NCI-H2196 (cell line): Measurements from ENCODE around the gene SNX30.
"Not testable (repeated sequence)": the region's sequence is repeated elsewhere in the genome, so short reads cannot be mapped to it uniquely, and the experiment has no call there.

ENCODE experiments used
- DNase-seq: peaks from one replicate; lab custom pipeline; 2025; ENCODE audit not compliant: unreplicated experiment; lab: John Stamatoyannopoulos, UW

SNX30 gene

GRCh38 chr9:112750016-112750763, at the start of gene SNX30:
SNX30 (plus strand) TSS chr9:112750760; CDS start chr9:112751002, 242 bp downstream.
- DNase-seq, result peak; percentile 88

GRCh38 chr9:112703304-112703703, 47.3 kb upstream of the SNX30 start:
- DNase-seq, result no peak

- peak; percentile 5 for DNase-seq
These were observed 44.7 kb upstream of the SNX30 start for GRCh38 chr9:112705768-112706427.

- DNase-seq, result peak; percentile 31
These were observed 39.4 kb upstream of the SNX30 start for GRCh38 chr9:112711050-112711689.

- DNase-seq, result no peak
These were observed 37.9 kb upstream of the SNX30 start for GRCh38 chr9:112712678-112713077.

- DNase-seq, result peak; percentile 97
These were observed 32.8 kb upstream of the SNX30 start, which contains the start of gene INIP for GRCh38 chr9:112717661-112718331. INIP (minus strand) TSS chr9:112718117; CDS start chr9:112716485, 1,632 bp downstream.

- no peak for DNase-seq
These were observed 31.3 kb upstream of the SNX30 start for GRCh38 chr9:112719241-112719691.

GRCh38 chr9:112719696-112720095, 30.9 kb upstream of the SNX30 start:
- no peak for DNase-seq

GRCh38 chr9:112720113-112720780, 30.3 kb upstream of the SNX30 start:
- DNase-seq, result no peak

GRCh38 chr9:112722749-112723148, 27.8 kb upstream of the SNX30 start:
- not testable (repeated sequence) for DNase-seq

- no peak for DNase-seq
These were observed 24.6 kb upstream of the SNX30 start for GRCh38 chr9:112725961-112726360.

- DNase-seq, result no peak
These were observed 24.1 kb upstream of the SNX30 start for GRCh38 chr9:112726428-112726827.

GRCh38 chr9:112728401-112728800, 22.2 kb upstream of the SNX30 start:
- no peak for DNase-seq

GRCh38 chr9:112731971-112732370, 18.6 kb upstream of the SNX30 start:
- no peak for DNase-seq

GRCh38 chr9:112734892-112735291, 15.7 kb upstream of the SNX30 start:
- no peak for DNase-seq

GRCh38 chr9:112743216-112743836, 7.2 kb upstream of the SNX30 start:
- DNase-seq, result no peak

GRCh38 chr9:112744177-112744576, 6.4 kb upstream of the SNX30 start:
- DNase-seq, result no peak

GRCh38 chr9:112747094-112747493, 3.5 kb upstream of the SNX30 start:
- DNase-seq, result no peak

GRCh38 chr9:112750764-112751055, 150 bp downstream of the SNX30 start:
- no peak for DNase-seq

- peak; percentile 32 for DNase-seq
These were observed 666 bp downstream of the SNX30 start for GRCh38 chr9:112751056-112751795.
